Right renal cortex interstitium (tissue), 3 donors: ENCODE data around the gene HDLBP. TPM values are rescaled to one million over a fixed set of nuclear protein-coding genes. Genes with fewer than 3 reads are reported as not detected.
A peak's percentile ranks its signal among the peaks of the same experiment; 100 is the strongest.
"Not testable (repeated sequence)": the region's sequence is repeated elsewhere in the genome, so short reads cannot be mapped to it uniquely, and the experiment has no call there.

ENCODE experiments used
- DNase-seq, 3 donors: peaks; one replicate each; pipeline ENCODE4 v3.0.0-alpha.2; 2013; ENCODE audit warnings: low read depth in 3 of 3, low spot score in 2 of 3
- polyA plus RNA-seq, 3 donors: library from polyadenylated mRNA; unstranded; fragments of 120-200 nt; gene quantifications; one replicate each; pipeline ENCODE4 v1.2.1, GENCODE V29; 2013; ENCODE audit not compliant: insufficient read length in 3 of 3

HDLBP gene
- polyA plus RNA-seq, 3 donors: 325 to 373 (median 355) TPM

GRCh38 chr2:241278306-241278705, 37.2 kb downstream of the HDLBP start:
- not testable (repeated sequence) for DNase-seq

- DNase-seq: no peak
Measured at GRCh38 chr2:241275910-241276309, 39.6 kb downstream of the HDLBP start.

GRCh38 chr2:241275504-241275903, 40.0 kb downstream of the HDLBP start:
- no peak for DNase-seq

GRCh38 chr2:241274127-241274526, 41.3 kb downstream of the HDLBP start:
- DNase-seq: no peak

- DNase-seq: no peak
Measured at GRCh38 chr2:241273210-241274020, 42.1 kb downstream of the HDLBP start.

GRCh38 chr2:241272303-241273209, 42.9 kb downstream of the HDLBP start:
- DNase-seq: no peak

- peak in 2 of 3 donors; percentile 36 to 44 for DNase-seq
Measured at GRCh38 chr2:241271706-241272302, 43.7 kb downstream of the HDLBP start.

GRCh38 chr2:241270531-241270930, 44.9 kb downstream of the HDLBP start:
- no peak for DNase-seq

- DNase-seq: no peak
Measured at GRCh38 chr2:241269707-241270520, 45.6 kb downstream of the HDLBP start.

- DNase-seq: no peak
Measured at GRCh38 chr2:241268716-241269445, 46.6 kb downstream of the HDLBP start.

- no peak for DNase-seq
Measured at GRCh38 chr2:241268306-241268705, 47.2 kb downstream of the HDLBP start.

- no peak for DNase-seq
Measured at GRCh38 chr2:241267249-241268067, 48.0 kb downstream of the HDLBP start.

GRCh38 chr2:241265506-241265905, 50.0 kb downstream of the HDLBP start:
- no peak for DNase-seq

- no peak for DNase-seq
Measured at GRCh38 chr2:241263061-241263460, 52.4 kb downstream of the HDLBP start.

GRCh38 chr2:241261628-241262027, 53.8 kb downstream of the HDLBP start:
- DNase-seq: no peak

GRCh38 chr2:241260911-241261310, 54.6 kb downstream of the HDLBP start:
- no peak for DNase-seq

- DNase-seq: no peak
Measured at GRCh38 chr2:241258505-241259280, 56.8 kb downstream of the HDLBP start.

- no peak for DNase-seq
Measured at GRCh38 chr2:241257419-241258032, 57.9 kb downstream of the HDLBP start.
